Astrocyte of the hippocampus (primary cell): ENCODE measurements around the gene PTPRN2.

Experiments
- DNase-seq: peaks from one replicate; pipeline ENCODE4 v3.0.0; 2011; ENCODE audit warnings: low read depth, low spot score

The PTPRN2 gene

GRCh38 chr7:157547102-157547501, 1040.5 kb downstream of the PTPRN2 start:
- DNase-seq = no peak

- DNase-seq = no peak
Observed at GRCh38 chr7:157545681-157546060, 1042.0 kb downstream of the PTPRN2 start.

GRCh38 chr7:157544980-157545680, 1042.5 kb downstream of the PTPRN2 start:
- DNase-seq = no peak

- DNase-seq = no peak
Observed at GRCh38 chr7:157544226-157544625, 1043.4 kb downstream of the PTPRN2 start.

- DNase-seq = no peak
Observed at GRCh38 chr7:157543791-157544190, 1043.8 kb downstream of the PTPRN2 start.

GRCh38 chr7:157543276-157543675, 1044.3 kb downstream of the PTPRN2 start:
- DNase-seq = no peak

- DNase-seq = no peak
Observed at GRCh38 chr7:157542068-157543021, 1045.3 kb downstream of the PTPRN2 start.

- no peak for DNase-seq
Observed at GRCh38 chr7:157541295-157542067, 1046.1 kb downstream of the PTPRN2 start.

GRCh38 chr7:157540606-157541294, 1046.9 kb downstream of the PTPRN2 start:
- no peak for DNase-seq

GRCh38 chr7:157540020-157540419, 1047.6 kb downstream of the PTPRN2 start:
- DNase-seq = no peak

- DNase-seq = no peak
Observed at GRCh38 chr7:157539521-157539920, 1048.1 kb downstream of the PTPRN2 start.

- DNase-seq = no peak
Observed at GRCh38 chr7:157538735-157539134, 1048.9 kb downstream of the PTPRN2 start.

GRCh38 chr7:157538321-157538720, 1049.3 kb downstream of the PTPRN2 start:
- DNase-seq = no peak

GRCh38 chr7:157537056-157537455, 1050.6 kb downstream of the PTPRN2 start:
- no peak for DNase-seq

- DNase-seq = no peak
Observed at GRCh38 chr7:157532068-157532467, 1055.6 kb downstream of the PTPRN2 start.

GRCh38 chr7:157529768-157530560, 1057.7 kb downstream of the PTPRN2 start:
- no peak for DNase-seq

- no peak for DNase-seq
Observed at GRCh38 chr7:157528785-157529341, 1058.8 kb downstream of the PTPRN2 start.

GRCh38 chr7:157527686-157528085, 1059.9 kb downstream of the PTPRN2 start:
- no peak for DNase-seq

GRCh38 chr7:157526913-157527634, 1060.5 kb downstream of the PTPRN2 start:
- no peak for DNase-seq
